GM12878 (cell line): ENCODE data around the gene NOS1AP. TPM values are rescaled to one million over a fixed set of nuclear protein-coding genes. Genes with fewer than 3 reads are reported as not detected.

ENCODE experiments used
- ATAC-seq: fragments of 200-7000 bp; cut with Tn5 transposase; 3 replicates; pipeline ENCODE4 v1.9.1; 2020; ENCODE audit warnings: mild to moderate bottlenecking, moderate library complexity
- BruUV-seq: library from RNA; stranded (reverse); fragments of 400-500 nt; replicated peaks from 2 replicates; lab custom pipeline; 2021; lab: Mats Ljungman, UMichigan
- CTCF ChIA-PET: fragments of 300-600 bp; sonication (Branson Sonifier 250); formaldehyde crosslinking; extraction: SDS; loops from one replicate; lab custom pipeline; 2021; ENCODE audit warnings: inconsistent platforms; lab: Yijun Ruan, JAX
- POLR2A ChIA-PET: fragments of 350-600 bp; formaldehyde crosslinking; extraction: SDS; loops from one replicate; lab custom pipeline; 2021; ENCODE audit warnings: inconsistent platforms; lab: Charles Lee
- RAD21 ChIA-PET: fragments of 300-600 bp; sonication (Branson Sonifier 250); formaldehyde crosslinking; loops from one replicate; lab custom pipeline; 2023; ENCODE audit warnings: antibody characterized with exemption; ENCODE audit not compliant: unreplicated experiment; lab: Charles Lee
- SMC1A ChIA-PET: fragments of 300-600 bp; sonication (Branson Sonifier 250); formaldehyde crosslinking; loops from one replicate; lab custom pipeline; 2023; ENCODE audit not compliant: unreplicated experiment, uncharacterized antibody; lab: Charles Lee
- DNase-seq: peaks from one replicate; pipeline ENCODE4 v3.0.0-alpha.2; 2011; ENCODE audit warnings: low read depth, low spot score
- FAIRE-seq: peaks from 3 replicates; lab custom pipeline; 2011; peaks lifted over from hg19 to GRCh38; lab: Jason Lieb, UNC
- H2AFZ ChIP-seq: 2 replicates; pipeline ENCODE4 v1.6.0; 2011; ENCODE audit warnings: low read depth, low read length, control low read depth; ENCODE audit not compliant: control insufficient read depth
- H3K27ac ChIP-seq: 2 replicates; pipeline ENCODE4 v1.5.1; 2011; ENCODE audit warnings: control low read depth; ENCODE audit not compliant: control insufficient read depth, insufficient read depth
- H3K27me3 ChIP-seq, 2 experiments: replicated peaks in 1 of 2; 2 replicates each; pipeline versions ENCODE4 v1.6.0 to v1.6.1; 2011; ENCODE audit warnings: low read length in 1 of 2; ENCODE audit not compliant: control insufficient read depth in 2 of 2, insufficient read depth in 2 of 2
- H3K36me3 ChIP-seq, 2 experiments: 2 replicates each; pipeline ENCODE4 v1.5.1; 2011; ENCODE audit warnings: low read length in 1 of 2; ENCODE audit not compliant: control insufficient read depth in 2 of 2, insufficient read depth in 2 of 2
- H3K4me1 ChIP-seq: 2 replicates; pipeline ENCODE4 v1.6.1; 2011; ENCODE audit warnings: mild to moderate bottlenecking, low read length, moderate library complexity, mixed read lengths; ENCODE audit not compliant: control insufficient read depth, insufficient read depth
- H3K4me2 ChIP-seq: 2 replicates; pipeline ENCODE4 v1.6.0; 2011; ENCODE audit warnings: control low read depth; ENCODE audit not compliant: control insufficient read depth, insufficient read depth
- H3K4me3 ChIP-seq: fragments of 200-600 bp; sonication (generic); 2 replicates; pipeline ENCODE4 v1.5.1; 2016
- H3K79me2 ChIP-seq: 2 replicates; pipeline ENCODE4 v1.6.0; 2011; ENCODE audit warnings: low read length; ENCODE audit not compliant: control insufficient read depth, insufficient read depth
- H3K9ac ChIP-seq: 2 replicates; pipeline ENCODE4 v1.8.0; 2011; ENCODE audit warnings: low read length, control low read depth, mixed read lengths; ENCODE audit not compliant: control insufficient read depth, insufficient read depth
- H3K9me3 ChIP-seq: replicated peaks from 3 replicates; pipeline ENCODE4 v1.5.1; 2011; ENCODE audit warnings: mild to moderate bottlenecking, low read length; ENCODE audit not compliant: control insufficient read depth, insufficient read depth
- H4K20me1 ChIP-seq: 2 replicates; pipeline ENCODE4 v1.6.0; 2011; ENCODE audit not compliant: control insufficient read depth, insufficient read depth
- E2F4 ChIP-seq: IDR thresholded peaks from 2 replicates; pipeline ENCODE4 v1.6.1; 2012; ENCODE audit warnings: low read depth, low read length, improper control_type of control experiment
- GABPA ChIP-seq: IDR thresholded peaks from 2 replicates; pipeline ENCODE4 v1.6.1; 2014; ENCODE audit warnings: antibody characterized with exemption, low read depth, mild to moderate bottlenecking, inconsistent platforms
- KLF5 ChIP-seq: fragments of 450-650 bp; IDR thresholded peaks from 2 replicates; pipeline ENCODE4 v1.6.1; 2014; ENCODE audit warnings: mild to moderate bottlenecking; ENCODE audit not compliant: partially characterized antibody
- NFYA ChIP-seq: IDR thresholded peaks from 2 replicates; pipeline ENCODE4 v1.6.1; 2011; ENCODE audit warnings: low read depth, mild to moderate bottlenecking, low read length, improper control_type of control experiment, borderline replicate concordance
- PAX8 ChIP-seq: fragments of 450-650 bp; IDR thresholded peaks from 2 replicates; pipeline ENCODE4 v1.6.1; 2017; ENCODE audit warnings: mild to moderate bottlenecking, moderate library complexity
- SIN3A ChIP-seq: IDR thresholded peaks from 2 replicates; pipeline ENCODE4 v1.6.1; 2012; ENCODE audit warnings: low read depth, low read length, improper control_type of control experiment
- SREBF2 ChIP-seq: IDR thresholded peaks from 2 replicates; pipeline ENCODE4 v1.6.1; 2012; ENCODE audit warnings: mild to moderate bottlenecking, low read length
- STAT3 ChIP-seq: IDR thresholded peaks from 2 replicates; pipeline ENCODE4 v1.6.1; 2011; ENCODE audit warnings: low read depth, low read length, improper control_type of control experiment
- TBL1XR1 ChIP-seq: IDR thresholded peaks from 2 replicates; pipeline ENCODE4 v1.6.1; 2012; ENCODE audit warnings: low read depth, low read length, improper control_type of control experiment
- ZBTB11 ChIP-seq: fragments of 450-650 bp; formaldehyde crosslinking; IDR thresholded peaks from 2 replicates; pipeline ENCODE4 v1.5.0; 2022; ENCODE audit warnings: mild to moderate bottlenecking, missing genetic modification characterization
- ZBTB33 ChIP-seq: fragments of 450-650 bp; IDR thresholded peaks from 2 replicates; pipeline ENCODE4 v1.6.1; 2017; ENCODE audit warnings: mild to moderate bottlenecking
- ZNF217 ChIP-seq: fragments of 450-650 bp; IDR thresholded peaks from 2 replicates; pipeline ENCODE4 v1.6.1; 2017; ENCODE audit warnings: antibody characterized with exemption, mild to moderate bottlenecking
- WGBS: methylation state at CpG from one replicate; pipeline ENCODE4 v1.1.6; 2016; ENCODE audit warnings: low lambda C conversion rate; ENCODE audit not compliant: insufficient replicate concordance, insufficient coverage; ENCODE audit errors: missing lambda C conversion rate; 5-methylcytosine and 5-hydroxymethylcytosine counted together
- in situ Hi-C: fragments of 300-500 bp; cut with MboI; formaldehyde crosslinking; loops from 9 replicates; pipeline ENCODE4 v1.14.3; 2018; ENCODE audit warnings: mixed read lengths
- intact Hi-C: fragments of 100-400 bp; cut with micrococcal nuclease; formaldehyde crosslinking; loops from one replicate; pipeline ENCODE4 v1.14.2; 2022; ENCODE audit not compliant: unreplicated experiment
- polyA plus RNA-seq, 11 experiments: library from polyadenylated mRNA; depleted of rRNA in 4 of 11; unstranded in 6 of 11; stranded (reverse) in 5 of 11; fragments of >200 nt; fragmentation: Nextera tagmentation in 4 of 11; fragmentation: Illumina TruSeq in 1 of 11; extraction: Ambion mirVana in 4 of 11; extraction: Trizol in 1 of 11; gene quantifications; 1 replicate in 1 of 11; 2 replicates in 10 of 11; pipeline versions ENCODE4 v1.2.1 to v1.2.3, GENCODE V29; 2011 to 2016; ENCODE audit warnings: inconsistent platforms in 2 of 11, missing spikeins in 2 of 11, low read depth in 1 of 11
- total RNA-seq, 4 experiments: library from RNA; depleted of rRNA in 3 of 4; stranded (reverse); fragments of >200 nt in 3 of 4; fragmentation: Illumina TruSeq in 1 of 4; extraction: Trizol in 1 of 4; gene quantifications; 2 replicates each; pipeline versions ENCODE4 v1.2.1 to v1.2.3, GENCODE V29; 2013 to 2021
- TF ChIP-seq, protein P1 (sequence below): fragments of 450-650 bp; IDR thresholded peaks from 2 replicates; pipeline ENCODE4 v1.6.1; 2017; ENCODE audit warnings: mild to moderate bottlenecking, moderate library complexity

The NOS1AP gene
- total and polyA plus RNA-seq, 10 of the 15 experiments (the other 5 are each of a cell fraction or from before 2014, with no cell fraction given) = 0.03 to 0.15 TPM; not detected in 8

DNA sequence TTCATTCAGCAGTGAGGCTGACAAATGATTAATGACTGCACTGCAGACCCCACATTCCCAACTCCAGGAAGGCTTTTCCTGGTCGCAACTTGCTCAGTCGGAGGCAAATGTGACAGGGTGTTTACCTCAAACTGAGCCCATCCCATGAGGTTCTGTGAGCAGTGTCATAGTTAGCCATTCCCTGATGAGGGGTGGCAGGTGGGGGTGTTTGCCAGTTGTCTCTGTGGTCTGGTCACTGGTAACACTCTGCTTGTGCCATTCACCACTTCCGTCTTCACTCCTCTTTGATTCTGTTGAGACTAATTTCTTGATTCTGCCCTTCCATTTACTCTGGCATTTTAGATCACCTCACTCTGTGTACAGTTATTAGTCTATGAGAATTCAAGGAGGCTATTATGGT is 73.5 kb downstream of the NOS1AP start:
- intact Hi-C loops (no loop called here), in situ Hi-C loops (no loop called here)
- H3K79me2 ChIP-seq = no peaks in the 10 kb centered on the region
- POLR2A ChIA-PET = no interaction called here
- DNase-seq (no peak), FAIRE-seq (no peak), ATAC-seq (no peak)
- 69% methylated on average over 3 of the region's 3 CpGs for WGBS
- no peak overlapping the region for H3K4me3 ChIP-seq
- no peaks in the 10 kb centered on the region for H3K4me1 ChIP-seq
- no peak overlapping the region for H3K9ac ChIP-seq
- no peaks in the 10 kb centered on the region for H3K36me3 ChIP-seq
- no TSS peak for BruUV-seq
- SMC1A ChIA-PET = interaction anchor here (1.1 kb wide), 1 partner anchor 50 kb away, joined by 3 read pairs; no protein-coding TSS in a partner anchor
- H3K27me3 ChIP-seq = peaks cover 0 to 2% of the 10 kb centered on the region in 2 experiments; a peak in 1 of 4 replicates
- H3K4me2 ChIP-seq = no peak overlapping the region
- RAD21 ChIA-PET = no interaction called here
- H4K20me1 ChIP-seq = no peaks in the 10 kb centered on the region
- no peak overlapping the region for H2AFZ ChIP-seq
- H3K27ac ChIP-seq = no peak overlapping the region
- TF ChIP-seq NFYA (no peak), SREBF2 (no peak), KLF5 (no peak), ZBTB33 (no peak), PAX8 (no peak), ZNF217 (no peak), GABPA (no peak), E2F4 (no peak), ZBTB11 (CRISPR knock-in tag) (no peak), TBL1XR1 (no peak), SIN3A (no peak), STAT3 (no peak)
- TF ChIP-seq, protein P1, sequence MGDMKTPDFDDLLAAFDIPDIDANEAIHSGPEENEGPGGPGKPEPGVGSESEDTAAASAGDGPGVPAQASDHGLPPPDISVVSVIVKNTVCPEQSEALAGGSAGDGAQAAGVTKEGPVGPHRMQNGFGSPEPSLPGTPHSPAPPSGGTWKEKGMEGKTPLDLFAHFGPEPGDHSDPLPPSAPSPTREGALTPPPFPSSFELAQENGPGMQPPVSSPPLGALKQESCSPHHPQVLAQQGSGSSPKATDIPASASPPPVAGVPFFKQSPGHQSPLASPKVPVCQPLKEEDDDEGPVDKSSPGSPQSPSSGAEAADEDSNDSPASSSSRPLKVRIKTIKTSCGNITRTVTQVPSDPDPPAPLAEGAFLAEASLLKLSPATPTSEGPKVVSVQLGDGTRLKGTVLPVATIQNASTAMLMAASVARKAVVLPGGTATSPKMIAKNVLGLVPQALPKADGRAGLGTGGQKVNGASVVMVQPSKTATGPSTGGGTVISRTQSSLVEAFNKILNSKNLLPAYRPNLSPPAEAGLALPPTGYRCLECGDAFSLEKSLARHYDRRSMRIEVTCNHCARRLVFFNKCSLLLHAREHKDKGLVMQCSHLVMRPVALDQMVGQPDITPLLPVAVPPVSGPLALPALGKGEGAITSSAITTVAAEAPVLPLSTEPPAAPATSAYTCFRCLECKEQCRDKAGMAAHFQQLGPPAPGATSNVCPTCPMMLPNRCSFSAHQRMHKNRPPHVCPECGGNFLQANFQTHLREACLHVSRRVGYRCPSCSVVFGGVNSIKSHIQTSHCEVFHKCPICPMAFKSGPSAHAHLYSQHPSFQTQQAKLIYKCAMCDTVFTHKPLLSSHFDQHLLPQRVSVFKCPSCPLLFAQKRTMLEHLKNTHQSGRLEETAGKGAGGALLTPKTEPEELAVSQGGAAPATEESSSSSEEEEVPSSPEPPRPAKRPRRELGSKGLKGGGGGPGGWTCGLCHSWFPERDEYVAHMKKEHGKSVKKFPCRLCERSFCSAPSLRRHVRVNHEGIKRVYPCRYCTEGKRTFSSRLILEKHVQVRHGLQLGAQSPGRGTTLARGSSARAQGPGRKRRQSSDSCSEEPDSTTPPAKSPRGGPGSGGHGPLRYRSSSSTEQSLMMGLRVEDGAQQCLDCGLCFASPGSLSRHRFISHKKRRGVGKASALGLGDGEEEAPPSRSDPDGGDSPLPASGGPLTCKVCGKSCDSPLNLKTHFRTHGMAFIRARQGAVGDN = no peak
- CTCF ChIA-PET = no interaction called here
- no peaks in the 10 kb centered on the region for H3K9me3 ChIP-seq
